DND-41 (cell line): ENCODE data around the gene ISY1.
"Not testable (repeated sequence)": the region's sequence is repeated elsewhere in the genome, so short reads cannot be mapped to it uniquely, and the experiment has no call there.

Experiments used
- CTCF ChIP-seq: IDR thresholded peaks from 2 replicates; pipeline ENCODE4 v1.5.1; 2012; ENCODE audit warnings: borderline replicate concordance, low read length, moderate library complexity, mild to moderate bottlenecking; ENCODE audit not compliant: poor library complexity, severe bottlenecking; ENCODE audit errors: extremely low read depth
- EZH2 ChIP-seq: IDR thresholded peaks from 3 replicates; pipeline ENCODE4 v1.6.1; 2012; ENCODE audit warnings: borderline replicate concordance, low read depth, mild to moderate bottlenecking, moderate library complexity, low read length, inconsistent platforms; ENCODE audit not compliant: severe bottlenecking

GRCh38 chr3:129165594-129165993 is 4.7 kb upstream of the ISY1 start:
- TF ChIP-seq CTCF, EZH2: not testable (repeated sequence)
